CD4-positive, alpha-beta T cell treated with Interferon alpha-2 for 1 hour (primary cell): ENCODE results near the gene ERC2.

ENCODE experiments used
- DNase-seq, 2 donors: peaks; one replicate each; pipeline ENCODE4 v3.0.0-alpha.2; 2020 to 2022

Gene ERC2

DNA sequence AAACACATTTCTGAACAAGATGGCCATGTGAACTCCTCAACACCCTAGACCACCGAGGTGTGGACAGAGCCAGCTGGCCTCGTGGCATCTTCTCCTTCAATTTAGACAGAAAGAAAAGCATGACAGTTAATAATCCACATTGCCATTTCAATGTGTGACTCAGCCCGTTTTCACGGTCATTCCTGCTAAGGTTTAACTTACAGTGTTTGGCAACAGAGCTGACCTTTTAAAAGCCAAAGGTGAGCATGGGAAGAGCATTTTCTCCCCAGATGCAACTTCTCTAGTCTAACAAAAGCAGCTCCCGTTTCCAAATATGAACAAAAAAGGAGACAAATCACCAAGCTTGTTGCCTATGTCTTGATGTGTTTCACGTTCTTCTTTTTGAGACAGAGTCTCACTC lies 563.6 kb downstream of the ERC2 start:
- no peak for DNase-seq

DNA sequence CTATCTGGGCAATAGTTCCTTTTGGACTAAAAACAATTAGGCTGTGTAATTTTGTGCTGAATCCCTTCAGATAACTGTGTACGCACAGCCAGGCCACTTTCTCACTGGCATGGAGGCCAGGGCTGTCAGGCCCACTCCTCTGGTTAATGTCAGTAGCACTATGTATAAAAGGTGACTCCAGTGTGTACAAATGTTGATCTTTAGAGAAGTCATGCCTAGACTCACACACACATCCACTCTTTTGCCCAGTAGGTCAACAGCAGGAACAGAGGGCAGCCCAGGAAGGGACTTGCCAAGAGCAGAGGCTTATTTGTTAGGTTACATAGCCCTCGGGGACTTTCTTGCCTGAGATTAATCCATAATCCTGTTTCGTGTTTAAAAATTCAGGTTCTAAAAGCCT lies 564.6 kb downstream of the ERC2 start:
- no peak for DNase-seq

DNA sequence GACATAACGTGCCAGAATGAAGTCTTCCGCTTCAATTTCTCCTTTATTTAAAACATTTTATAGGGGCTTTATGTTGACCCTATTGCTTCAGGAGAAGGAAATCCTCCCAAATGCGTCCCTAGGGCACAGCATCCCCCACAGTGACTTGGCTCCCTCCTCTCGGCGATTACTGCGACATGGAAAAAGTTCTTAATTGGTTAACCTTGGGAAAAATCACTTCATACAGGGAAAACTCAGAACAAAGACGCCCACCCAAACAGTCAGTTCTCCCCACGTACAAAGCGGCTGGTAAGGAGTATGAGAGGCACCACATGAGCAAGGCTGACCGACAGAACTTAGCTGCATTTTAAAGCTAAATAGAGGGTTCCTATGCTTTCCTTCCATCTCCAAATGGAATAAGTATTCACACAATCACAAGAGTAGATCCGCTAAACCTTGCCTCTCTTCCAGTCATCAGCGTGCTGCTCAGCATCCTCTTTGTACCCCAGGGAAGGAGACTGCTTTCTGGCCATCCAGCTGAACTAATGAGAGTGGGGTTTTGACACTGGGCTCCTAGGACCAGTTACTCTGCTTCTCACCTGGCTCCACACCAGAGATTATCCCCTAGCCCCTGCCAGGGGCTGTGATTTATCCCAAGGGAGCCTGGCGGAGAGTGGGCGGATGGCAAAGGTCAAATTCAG lies 565.9 kb downstream of the ERC2 start:
- no peak for DNase-seq

DNA sequence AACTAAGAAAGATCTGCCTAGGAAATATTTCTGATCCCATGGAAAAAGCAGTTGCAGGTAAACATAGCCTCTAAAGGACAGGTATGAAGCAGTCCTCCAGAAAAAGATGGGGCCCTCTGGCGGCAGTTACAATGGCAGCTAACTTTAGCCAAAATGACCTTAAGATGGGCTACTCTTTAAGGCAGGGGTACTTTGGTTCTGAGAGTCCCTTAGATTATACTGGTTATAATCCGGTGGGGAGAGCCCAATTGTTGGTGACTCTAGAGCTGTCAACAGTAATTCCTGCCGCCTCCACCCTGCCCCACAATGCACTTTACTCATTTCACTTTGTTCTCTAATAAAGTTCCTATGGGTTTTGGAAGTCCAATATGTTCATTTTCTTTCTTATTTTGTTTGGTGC lies 568.4 kb downstream of the ERC2 start:
- DNase-seq = no peak

DNA sequence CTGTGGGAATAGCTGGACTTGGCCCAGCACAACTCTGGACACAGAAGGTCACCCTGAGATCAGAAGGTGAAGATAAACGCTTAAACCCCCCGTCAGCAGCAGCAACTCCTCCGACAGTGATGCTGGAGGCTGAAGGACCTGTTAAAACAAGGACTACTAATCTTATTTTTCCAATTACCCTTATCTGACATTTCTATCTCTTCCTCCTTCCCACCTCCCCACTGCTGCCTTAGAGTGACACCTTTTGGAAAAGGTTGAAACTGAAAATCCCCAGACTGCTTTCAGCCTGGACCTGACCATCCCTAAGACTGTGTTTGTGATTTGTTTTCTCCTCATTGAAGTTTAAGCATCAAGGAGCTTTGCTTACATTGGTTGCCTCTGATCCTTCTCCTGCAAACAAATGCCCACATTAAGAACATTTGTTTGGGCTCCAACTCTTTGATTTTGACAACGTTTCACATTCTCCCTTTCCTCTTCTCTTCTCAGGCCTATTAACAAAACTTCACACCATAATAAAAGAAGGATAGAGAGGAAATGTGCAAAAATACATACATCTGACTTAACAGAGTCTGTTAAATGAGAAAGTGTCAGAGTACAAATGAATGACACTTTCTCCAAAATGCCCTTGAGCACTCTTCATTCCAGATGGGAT lies 570.6 kb downstream of the ERC2 start:
- no peak for DNase-seq

DNA sequence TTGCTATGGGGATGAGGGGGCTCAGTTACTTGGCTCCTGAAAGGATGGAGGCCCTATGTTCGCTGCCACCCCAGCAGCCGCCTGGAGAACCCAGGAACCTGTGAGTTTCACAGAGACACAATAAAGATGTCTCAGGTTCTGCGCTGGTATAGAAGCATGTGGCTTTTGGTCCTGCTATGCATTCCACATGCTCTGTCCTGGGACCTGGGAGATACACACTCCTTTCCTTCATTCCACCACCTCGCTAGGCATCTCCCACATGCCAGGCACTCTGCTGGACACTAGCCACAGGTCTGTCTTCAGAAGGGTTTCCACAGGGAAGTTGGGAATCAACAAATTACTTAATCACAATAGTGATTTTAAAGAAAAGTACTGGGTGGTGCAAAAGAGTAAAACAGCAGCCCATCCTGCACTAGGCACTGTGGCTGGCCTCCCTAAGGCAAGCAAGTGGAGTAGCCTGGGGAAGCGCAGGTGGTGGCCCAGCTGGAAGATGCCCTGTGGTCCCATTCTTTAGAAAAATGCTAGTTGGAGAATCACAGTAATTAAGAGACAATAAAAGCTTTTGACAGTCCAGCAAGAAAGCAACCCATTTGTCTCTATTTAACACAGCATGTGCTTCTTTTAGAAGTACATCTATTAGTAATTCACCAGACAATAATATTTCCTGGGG lies 572.2 kb downstream of the ERC2 start:
- DNase-seq = no peak

DNA sequence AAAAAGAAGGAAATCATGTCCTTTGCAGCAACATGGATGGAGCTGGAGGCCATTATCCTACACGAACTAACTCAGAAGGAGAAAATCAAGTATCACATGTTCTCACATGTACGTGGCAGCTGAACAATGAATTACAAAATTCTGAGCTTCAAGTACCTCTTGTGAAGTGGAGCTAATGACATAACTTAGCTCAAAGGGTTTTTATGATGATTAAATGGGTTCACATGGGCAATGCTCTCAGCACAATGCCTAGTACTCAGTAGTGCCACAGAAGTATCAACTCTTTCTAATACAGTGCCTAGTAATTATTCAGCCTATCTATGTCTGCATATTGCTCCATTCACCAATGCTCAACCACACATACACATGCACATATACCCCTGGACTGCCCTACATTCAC lies 573.7 kb downstream of the ERC2 start:
- DNase-seq = no peak

DNA sequence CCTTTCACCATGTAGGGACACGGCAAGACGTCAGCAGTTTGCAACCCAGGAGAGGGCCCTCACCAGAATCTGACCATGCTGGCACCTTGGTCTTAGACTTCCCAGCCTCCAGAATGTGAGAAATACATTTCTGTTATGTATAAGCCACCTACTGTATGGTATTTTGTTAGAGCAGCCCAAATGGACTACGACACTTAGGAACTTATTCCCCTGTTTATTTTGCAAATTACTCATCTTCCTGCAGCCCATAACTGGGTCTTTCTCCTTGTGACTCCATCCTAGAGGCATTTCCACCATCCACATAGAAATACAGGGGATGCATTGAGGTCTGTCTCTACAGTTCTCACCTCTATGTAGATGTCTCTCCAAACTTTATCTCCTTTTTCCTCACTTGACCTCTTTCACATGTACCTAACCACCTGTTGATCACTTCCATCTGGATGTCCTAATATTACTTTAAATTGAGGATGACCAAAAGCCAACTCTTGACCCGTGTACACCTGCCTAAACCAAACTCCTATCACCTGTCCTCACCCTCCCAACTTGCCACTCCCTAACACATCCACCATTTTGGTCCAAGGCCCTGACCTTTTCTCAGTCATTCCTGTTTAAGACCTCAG lies 575.1 kb downstream of the ERC2 start:
- DNase-seq = no peak

DNA sequence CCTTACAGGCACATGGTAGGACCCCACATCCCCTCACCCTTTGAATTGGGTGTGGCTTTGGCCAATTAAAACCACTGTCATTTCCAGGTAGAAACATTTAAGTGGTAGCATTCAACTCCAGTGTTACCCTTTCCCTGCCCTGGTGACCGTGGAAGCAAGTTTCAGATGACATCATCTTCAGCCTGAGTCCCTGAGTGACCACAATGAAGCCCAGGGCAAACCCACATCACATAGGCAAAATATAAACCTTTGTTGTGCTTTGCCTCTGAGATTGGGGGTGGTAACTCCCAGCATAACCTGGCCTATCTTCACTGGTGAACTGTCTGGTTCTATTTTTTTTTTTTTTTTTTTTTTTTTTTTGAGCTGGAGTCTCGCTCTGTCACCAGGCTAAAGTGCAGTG lies 577.2 kb downstream of the ERC2 start:
- DNase-seq = no peak

DNA sequence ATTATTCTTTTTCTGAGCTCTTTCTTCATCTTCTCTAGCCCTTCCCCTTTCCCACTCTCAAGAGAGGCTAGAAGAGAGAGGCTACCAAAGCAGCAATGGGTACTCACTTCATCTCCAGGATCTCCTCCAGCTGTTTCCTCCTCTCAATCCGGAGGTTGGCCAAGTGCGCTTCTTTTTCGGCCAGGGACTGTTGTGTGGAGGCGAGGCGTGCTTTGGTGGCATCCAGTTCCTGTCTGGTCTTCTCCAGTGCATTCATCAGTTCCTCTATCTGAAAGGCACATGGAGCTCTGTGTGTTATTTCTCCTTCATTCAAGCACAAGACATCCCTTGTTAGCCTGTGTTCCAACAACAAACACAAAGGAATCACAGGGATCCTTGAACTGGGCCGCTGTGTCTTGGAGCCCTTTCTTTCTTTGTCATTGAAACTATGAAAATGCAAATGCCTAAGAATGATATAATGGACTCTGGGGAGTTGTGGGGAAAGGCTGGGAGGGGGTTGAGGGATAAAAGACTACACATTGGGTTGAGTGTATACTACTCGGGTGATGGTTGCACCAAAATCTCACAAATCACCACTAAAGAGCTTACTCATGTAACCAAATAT lies 579.9 kb downstream of the ERC2 start:
- DNase-seq = no peak

DNA sequence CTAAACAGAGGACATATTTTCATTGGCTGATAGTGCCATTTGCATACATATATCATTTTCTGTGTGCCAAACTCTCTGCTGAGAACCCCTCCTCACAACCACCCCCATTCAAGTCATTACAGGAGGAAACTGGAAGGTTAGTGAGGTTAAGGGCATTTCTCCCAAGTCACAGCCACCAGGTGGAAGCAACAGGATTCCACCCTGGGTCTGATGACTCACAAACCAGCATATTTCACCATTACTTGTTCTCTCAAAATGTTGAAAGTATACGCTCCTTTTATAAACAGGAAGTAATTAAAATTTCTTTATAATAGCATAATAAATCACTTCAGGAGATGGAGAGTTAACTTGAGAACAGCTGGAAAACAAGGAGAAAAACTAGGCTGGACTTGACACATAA lies 582.5 kb downstream of the ERC2 start:
- DNase-seq = no peak

DNA sequence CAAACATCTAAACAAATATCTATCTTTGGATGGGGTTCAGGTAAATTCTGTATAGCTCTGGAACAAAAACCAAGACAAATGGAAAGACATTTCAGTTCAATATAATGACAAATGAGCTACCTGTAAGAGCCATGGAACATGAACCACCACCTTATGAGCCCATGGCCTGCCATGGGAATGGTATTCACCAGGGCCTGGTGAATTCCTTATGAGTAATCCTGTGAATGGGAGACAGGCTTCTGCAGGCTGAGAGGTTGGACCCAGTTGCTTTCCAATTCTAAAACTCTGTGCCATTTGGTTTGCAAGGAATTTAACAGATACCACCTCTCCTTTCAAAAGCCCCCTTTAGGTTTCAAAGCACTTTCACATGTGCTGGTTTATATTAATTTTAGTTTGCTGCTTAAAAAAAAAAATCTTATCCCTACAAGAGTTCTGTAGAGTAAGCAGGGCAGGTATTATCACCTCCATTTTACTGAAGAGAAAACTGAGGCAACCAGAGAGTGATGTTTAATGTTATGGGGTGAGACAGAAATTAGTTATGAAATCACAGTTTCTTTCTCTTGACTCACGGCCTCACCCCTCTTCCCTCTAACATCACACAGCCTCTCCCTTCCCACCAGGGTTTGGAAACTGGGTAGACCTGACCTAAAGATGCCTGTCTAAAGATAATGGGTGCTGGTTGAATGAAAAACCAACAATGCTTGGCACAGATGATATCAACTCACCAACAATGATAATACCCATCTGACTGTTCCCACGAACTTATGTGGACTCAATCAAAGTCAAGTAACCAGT lies 583.6 kb downstream of the ERC2 start:
- DNase-seq = no peak

DNA sequence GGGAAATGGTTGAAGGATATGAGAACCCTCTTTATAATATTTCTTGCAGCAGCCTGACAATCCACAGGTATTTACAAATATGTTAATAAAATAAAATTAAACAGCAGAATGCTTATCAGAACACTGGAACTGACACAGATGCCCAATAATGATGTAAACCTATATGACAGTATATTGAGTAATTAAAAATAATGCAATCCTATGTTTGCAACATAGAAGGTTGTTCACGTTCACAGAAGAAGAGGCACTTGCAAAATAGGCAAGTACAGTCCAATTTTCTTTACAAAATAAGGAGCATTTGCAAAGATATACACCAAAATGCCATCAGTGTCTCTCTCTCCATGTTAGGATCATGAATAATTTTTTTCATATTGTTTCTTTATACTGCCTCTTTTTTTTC lies 584.2 kb downstream of the ERC2 start:
- no peak for DNase-seq

DNA sequence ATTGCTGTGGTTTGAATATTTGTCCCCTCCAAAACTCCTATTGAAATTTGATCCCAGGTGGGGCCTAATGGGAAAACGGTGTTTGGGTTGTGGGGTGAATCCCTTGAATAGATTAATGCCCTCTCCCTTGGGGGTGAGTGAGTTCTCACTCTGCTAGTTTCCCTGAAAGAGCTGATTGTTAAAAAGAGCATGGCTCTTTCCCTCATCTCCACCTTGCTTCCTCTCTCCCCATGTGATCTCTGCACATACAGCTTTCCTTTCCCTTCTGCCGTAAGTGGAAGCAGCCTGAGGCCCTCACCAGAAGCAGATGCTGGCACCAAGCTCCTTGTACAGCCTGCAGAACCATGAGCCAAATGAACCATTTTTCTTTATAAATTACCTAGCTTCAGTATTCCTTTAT lies 586.3 kb downstream of the ERC2 start:
- no peak for DNase-seq

DNA sequence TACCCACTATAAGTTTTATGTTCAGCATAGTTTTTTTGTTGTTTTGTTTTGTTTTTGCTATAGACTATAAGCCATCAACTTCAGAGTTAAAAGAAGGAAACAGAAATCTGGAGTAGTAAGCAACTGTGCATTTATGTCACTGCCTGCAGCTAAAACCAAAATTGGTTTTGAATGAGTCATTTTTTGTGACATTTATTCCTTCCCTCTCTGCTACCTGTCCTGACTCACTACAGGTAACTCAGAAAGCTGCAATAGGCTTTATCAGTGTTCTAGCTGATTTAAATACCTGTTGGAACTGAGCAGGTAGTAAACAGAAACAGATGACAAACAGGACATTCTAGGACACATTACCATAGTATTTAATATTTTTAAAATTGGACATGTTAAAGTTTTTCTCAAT lies 587.9 kb downstream of the ERC2 start:
- DNase-seq = no peak

DNA sequence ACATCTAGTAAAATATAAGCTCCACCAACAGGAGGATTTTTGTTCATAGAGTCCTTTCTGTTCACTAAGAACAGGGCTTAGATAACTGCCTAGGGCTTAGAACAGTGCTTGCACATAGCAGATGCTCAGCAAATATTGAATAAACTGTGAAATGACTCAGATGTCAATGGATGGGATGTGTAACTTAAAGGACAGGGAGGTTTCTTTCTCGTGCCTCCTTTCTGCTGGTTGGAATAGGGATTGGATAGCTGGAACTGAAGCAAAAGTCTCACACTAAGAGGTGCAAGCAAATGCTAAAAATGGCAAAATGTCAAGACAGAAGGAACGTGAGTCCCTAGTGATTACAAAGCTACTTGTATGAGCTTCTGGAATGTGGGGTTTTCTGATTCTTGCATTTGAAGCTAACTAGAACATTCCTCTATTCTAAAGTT lies 588.4 kb downstream of the ERC2 start:
- DNase-seq = no peak

DNA sequence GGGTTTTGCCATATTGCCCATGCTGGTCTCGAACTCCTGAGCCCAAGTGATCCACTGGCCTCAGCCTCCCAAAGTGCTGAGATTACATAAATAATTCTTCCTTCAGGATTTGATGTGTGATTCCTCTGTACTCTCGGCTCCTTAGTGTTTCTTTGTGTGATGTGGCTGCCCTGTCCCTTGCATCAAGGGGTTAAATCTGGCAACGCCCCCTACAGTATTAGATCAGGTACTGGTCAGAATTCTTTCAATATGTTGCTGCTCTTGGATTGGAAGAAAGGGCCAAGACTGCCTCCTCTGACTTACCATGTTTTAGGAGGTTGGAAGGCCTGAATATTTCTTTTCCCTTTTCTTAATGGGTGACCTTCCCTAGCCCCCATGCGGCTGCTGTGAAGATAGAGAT lies 590.6 kb downstream of the ERC2 start:
- no peak for DNase-seq

DNA sequence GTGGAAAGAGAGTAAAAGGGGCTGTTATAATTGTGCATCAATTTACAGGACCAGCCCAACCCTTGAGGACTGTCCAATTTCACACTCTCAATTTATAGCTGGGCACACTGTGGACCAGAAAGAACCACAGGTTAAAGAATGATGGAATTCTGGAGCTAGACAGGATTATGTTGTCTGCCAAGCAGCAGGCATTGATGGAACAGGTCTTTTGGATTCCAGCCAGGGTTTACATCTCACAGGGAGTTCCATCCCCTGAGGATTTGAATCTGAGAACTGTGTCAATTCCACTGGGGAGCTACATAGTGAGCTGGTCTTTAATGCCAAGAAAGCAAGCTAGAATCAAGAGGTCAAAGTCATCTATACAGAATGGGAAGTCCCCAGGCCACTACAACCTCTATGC lies 591.7 kb downstream of the ERC2 start:
- DNase-seq = no peak

DNA sequence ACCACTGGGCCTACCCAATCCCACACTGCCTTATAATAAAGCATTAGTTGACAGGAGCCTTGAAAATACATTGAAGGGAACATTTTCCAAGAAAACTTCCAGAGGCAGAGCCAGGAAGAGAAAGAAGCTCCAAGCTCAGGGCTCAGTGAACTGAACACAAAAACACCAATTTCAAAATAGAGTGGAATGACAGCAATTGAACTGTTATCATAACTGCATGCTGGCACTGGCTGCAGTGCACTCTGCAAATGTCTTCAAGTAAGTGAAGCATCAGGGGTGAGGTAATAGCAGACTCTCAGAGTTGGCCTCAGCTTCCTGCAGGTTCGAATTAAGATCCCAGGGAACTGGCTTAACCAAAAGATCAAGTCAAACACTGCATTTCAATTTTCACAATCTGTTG lies 593.2 kb downstream of the ERC2 start:
- no peak for DNase-seq

DNA sequence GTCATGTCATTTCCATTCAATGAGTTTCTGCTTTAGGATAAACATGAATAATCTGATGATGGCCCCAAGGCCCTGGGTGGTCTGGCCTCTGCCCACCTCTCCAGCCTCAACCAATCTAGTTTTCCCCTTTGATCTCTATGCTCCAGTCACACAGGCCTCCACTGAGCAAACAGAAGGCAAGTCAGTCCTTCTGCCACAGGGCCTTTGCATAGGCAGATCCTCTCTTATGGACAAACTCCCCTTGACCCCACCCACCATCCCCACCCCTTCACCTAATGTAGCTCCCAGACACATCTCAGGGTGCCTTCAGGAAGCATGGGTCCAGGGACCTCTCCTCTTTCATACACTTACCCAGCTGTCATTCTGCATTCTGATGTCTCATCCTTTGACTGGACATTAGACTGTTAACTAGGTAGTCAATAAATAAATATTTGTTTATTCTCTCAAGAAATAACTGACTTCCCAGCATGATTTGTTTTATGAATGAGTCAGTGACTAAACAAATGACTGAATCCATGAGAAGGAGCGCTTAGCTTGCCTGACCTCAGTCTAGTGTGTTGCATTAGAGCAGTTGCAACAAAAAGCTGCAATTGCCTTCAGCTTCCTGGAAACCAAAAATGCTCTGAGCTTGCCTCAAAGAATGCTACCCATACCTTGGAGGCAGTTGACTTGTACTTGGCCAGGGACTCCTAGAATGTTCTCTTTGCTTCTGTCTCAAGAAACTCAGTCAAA lies 594.6 kb downstream of the ERC2 start:
- no peak for DNase-seq

DNA sequence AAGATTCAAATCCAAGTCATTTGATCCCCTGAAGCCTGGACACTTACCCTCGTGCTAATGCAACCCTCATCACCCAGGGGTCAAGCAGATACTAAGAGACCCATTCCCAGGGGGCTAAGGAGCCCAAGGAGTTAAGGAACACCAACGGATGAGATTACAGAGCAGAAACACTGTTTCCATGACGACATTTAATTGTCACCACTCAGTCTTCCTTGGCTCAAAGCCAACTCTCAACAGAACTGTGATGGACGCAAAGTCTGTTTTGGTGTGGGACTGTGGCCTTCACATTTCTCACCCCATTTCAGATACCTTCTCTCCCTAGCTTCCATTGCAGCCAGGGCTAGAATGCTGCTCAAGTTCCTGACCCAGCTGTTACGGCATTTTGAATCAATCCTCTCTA lies 597.7 kb downstream of the ERC2 start:
- DNase-seq = no peak

DNA sequence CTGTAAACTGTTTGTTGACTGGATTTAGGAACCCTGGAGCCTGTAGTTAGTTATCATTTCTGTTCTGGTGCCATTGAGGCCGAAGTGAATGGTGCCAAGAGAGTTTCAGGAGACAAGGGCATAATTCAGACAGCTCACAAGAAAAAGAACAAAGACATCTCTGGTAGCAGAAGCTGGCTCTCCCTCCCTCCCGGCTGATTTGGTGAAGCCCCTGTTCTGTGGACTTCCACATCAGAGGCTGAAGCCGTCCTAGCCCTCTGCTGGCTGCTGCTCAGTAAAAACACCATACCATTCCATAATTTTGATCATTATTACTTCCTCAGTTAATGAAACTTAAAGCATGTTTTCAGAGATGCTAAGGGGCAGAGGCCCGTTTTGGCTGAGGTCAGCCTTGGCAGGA lies 599.9 kb downstream of the ERC2 start:
- DNase-seq = no peak
